ENCODE results near the gene NLRP12.
A peak's percentile ranks its signal among the peaks of the same experiment; 100 is the strongest.
"Not testable (repeated sequence)": the region's sequence is repeated elsewhere in the genome, so short reads cannot be mapped to it uniquely, and the experiment has no call there.

NLRP12 gene

DNA sequence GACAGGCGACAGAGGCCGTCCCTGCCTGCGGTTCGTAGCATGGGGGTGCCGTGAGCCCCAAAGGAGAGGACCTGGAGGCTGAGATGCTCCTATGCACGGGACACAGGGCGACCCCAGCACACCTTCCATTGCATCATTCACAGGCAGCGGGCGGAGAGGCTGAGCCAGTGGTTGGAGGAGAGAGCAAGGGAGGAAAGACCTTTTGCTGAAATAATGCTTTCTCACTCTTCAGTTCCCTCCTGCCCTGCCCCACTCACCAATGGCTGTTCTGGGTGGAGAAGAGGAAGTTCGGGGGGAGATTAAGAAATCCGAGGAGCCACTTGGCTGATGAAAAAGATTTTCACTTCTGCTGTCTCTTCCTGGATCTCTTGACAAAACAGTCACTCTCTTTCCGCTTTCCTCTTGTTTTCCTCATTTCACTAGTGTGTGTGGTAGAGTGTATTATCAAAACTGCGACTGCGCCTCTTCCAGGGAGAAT, at the start of gene NLRP12:
NLRP12 (minus strand) TSS at position 181 of the 478 bp plus-strand sequence; CDS start at position 41, 140 bp downstream.
- no peaks in the 10 kb centered on the region for H3K36me3 ChIP-seq (ENCODE audit: control insufficient read depth, insufficient read depth, low read length, severe bottlenecking)
- H3K4me1 ChIP-seq (ENCODE audit: control insufficient read depth, insufficient read depth, low read length), result no peaks in the 10 kb centered on the region
- no peaks in the 10 kb centered on the region for H3K9me3 ChIP-seq (ENCODE audit: control insufficient read depth, low read length)
- H3K27me3 ChIP-seq (replicated peaks; ENCODE audit: control insufficient read depth, insufficient read depth, low read length), result peaks cover 18% of the 10 kb centered on the region
- no peak for DNase-seq (ENCODE audit: low read depth)
- H3K4me3 ChIP-seq (ENCODE audit: low read length), result no peak within 1 kb of the TSS
- H3K9ac ChIP-seq (ENCODE audit: low read length), result no peak within 1 kb of the TSS

DNA sequence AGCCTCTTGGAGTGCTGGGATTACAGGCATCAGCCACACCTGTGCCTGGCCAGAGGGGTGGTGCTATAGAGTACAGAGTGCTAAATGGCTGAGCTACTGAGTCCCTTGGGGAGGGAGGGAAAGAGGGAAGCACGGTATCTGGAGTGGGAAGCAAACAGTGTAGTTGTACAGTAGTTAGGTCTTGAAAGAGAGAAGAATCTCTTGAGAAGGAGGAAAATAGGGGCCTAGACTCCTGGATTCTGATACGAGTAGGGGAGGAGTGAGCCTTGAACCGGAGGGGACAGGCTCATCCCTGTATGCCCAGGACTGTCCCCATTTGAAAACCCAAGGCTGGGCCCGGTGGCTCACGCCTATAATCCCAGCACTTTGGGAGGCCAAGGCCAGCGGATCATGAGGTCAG, 48.6 kb upstream of the NLRP12 start:
- peaks cover 22% of the 10 kb centered on the region for H3K36me3 ChIP-seq (ENCODE audit: control insufficient read depth, insufficient read depth, low read length, severe bottlenecking)
- H3K9ac ChIP-seq (ENCODE audit: low read length), result no peak overlapping the region
- no peak for DNase-seq (ENCODE audit: low read depth)
- H3K9me3 ChIP-seq (ENCODE audit: control insufficient read depth, low read length), result no peaks in the 10 kb centered on the region
- H3K4me3 ChIP-seq (ENCODE audit: low read length), result no peak overlapping the region
- no peaks in the 10 kb centered on the region for H3K4me1 ChIP-seq (ENCODE audit: control insufficient read depth, insufficient read depth, low read length)
- no peaks in the 10 kb centered on the region for H3K27me3 ChIP-seq (replicated peaks; ENCODE audit: control insufficient read depth, insufficient read depth, low read length)

DNA sequence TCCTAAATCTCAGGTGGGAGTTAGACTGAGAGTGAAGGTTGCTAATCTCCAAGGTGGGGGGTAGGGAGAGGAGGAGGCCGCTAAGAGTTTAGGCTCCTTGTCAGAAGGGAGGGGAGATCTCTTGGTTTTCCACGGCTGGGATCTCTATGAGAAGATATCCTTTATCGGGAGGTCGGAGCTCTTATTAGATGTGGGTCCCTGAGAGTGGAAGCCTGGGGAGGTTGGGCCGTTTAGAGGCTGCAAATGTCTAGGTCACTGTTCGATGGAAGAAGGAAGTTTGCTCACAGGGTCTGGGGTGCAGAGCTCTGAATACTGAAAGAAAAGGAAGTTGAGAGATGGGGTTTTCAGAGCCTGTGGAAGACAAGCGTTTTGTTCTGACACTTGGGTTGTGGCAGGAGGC, 47.3 kb upstream of the NLRP12 start:
- Histone ChIP-seq H3K9me3 (ENCODE audit: control insufficient read depth, low read length) (no peaks in the 10 kb centered on the region), H3K36me3 (ENCODE audit: control insufficient read depth, insufficient read depth, low read length, severe bottlenecking) (peaks cover 22% of the 10 kb centered on the region), H3K4me1 (ENCODE audit: control insufficient read depth, insufficient read depth, low read length) (peaks cover 4% of the 10 kb centered on the region), H3K9ac (ENCODE audit: low read length) (no peak overlapping the region), H3K4me3 (ENCODE audit: low read length) (no peak overlapping the region), H3K27me3 (replicated peaks; ENCODE audit: control insufficient read depth, insufficient read depth, low read length) (no peaks in the 10 kb centered on the region)
- no peak for DNase-seq (ENCODE audit: low read depth)

GRCh38 chr19:53870485-53870844, 46.4 kb upstream of the NLRP12 start:
- peak overlapping the region; percentile 51 for H3K9ac ChIP-seq (ENCODE audit: low read length)
- no peaks in the 10 kb centered on the region for H3K27me3 ChIP-seq (replicated peaks; ENCODE audit: control insufficient read depth, insufficient read depth, low read length)
- H3K4me3 ChIP-seq (ENCODE audit: low read length), result peak overlapping the region; percentile 47
- H3K4me1 ChIP-seq (ENCODE audit: control insufficient read depth, insufficient read depth, low read length), result peaks cover 8% of the 10 kb centered on the region
- H3K9me3 ChIP-seq (ENCODE audit: control insufficient read depth, low read length), result no peaks in the 10 kb centered on the region
- DNase-seq (ENCODE audit: low read depth), result no peak
- H3K36me3 ChIP-seq (ENCODE audit: control insufficient read depth, insufficient read depth, low read length, severe bottlenecking), result peaks cover 16% of the 10 kb centered on the region

DNA sequence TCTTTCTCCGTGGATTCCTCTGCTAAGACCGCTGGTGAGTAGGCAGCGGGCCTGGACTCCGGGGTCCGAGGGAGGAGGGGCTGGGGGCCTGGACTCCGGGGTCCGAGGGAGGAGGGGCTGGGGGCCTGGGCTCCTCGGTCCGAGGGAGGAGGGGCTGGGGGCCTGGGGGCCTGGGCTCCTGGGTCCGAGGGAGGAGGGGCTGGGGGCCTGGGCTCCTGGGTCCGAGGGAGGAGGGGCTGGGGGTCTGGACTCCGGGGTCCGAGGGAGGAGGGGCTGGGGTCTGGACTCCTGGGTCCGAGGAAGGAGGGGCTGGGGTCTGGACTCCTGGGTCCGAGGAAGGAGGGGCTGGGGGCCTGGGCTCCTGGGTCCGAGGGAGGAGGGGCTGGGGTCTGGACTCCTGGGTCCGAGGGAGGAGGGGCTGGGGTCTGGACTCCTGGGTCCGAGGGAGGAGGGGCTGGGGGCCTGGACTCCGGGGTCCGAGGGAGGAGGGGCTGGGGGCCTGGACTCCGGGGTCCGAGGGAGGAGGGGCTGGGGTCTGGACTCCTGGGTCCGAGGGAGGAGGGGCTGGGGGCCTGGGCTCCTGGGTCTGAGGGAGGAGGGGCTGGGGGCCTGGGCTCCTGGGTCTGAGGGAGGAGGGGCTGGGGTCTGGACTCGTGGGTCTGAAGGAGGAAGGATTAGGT, 45.8 kb upstream of the NLRP12 start:
- Histone ChIP-seq H3K4me3 (ENCODE audit: low read length) (peak overlapping the region; percentile 86), H3K9ac (ENCODE audit: low read length) (peak overlapping the region; percentile 88), H3K36me3 (ENCODE audit: control insufficient read depth, insufficient read depth, low read length, severe bottlenecking) (peaks cover 15% of the 10 kb centered on the region), H3K4me1 (ENCODE audit: control insufficient read depth, insufficient read depth, low read length) (peaks cover 12% of the 10 kb centered on the region)
- not testable (repeated sequence) for H3K9me3 ChIP-seq (ENCODE audit: control insufficient read depth, low read length); H3K27me3 ChIP-seq (replicated peaks; ENCODE audit: control insufficient read depth, insufficient read depth, low read length); DNase-seq (ENCODE audit: low read depth)

- H3K27me3 ChIP-seq (replicated peaks; ENCODE audit: control insufficient read depth, insufficient read depth, low read length), result no peaks in the 10 kb centered on the region
- peaks cover 10% of the 10 kb centered on the region for H3K36me3 ChIP-seq (ENCODE audit: control insufficient read depth, insufficient read depth, low read length, severe bottlenecking)
- H3K4me3 ChIP-seq (ENCODE audit: low read length), result peak overlapping the region; percentile 86
- peak overlapping the region; percentile 88 for H3K9ac ChIP-seq (ENCODE audit: low read length)
- H3K4me1 ChIP-seq (ENCODE audit: control insufficient read depth, insufficient read depth, low read length), result peaks cover 14% of the 10 kb centered on the region
- DNase-seq (ENCODE audit: low read depth), result peak; percentile 93
- no peaks in the 10 kb centered on the region for H3K9me3 ChIP-seq (ENCODE audit: control insufficient read depth, low read length)
Observed at GRCh38 chr19:53868892-53869804, 45.0 kb upstream of the NLRP12 start.

- H3K36me3 ChIP-seq (ENCODE audit: control insufficient read depth, insufficient read depth, low read length, severe bottlenecking), result peaks cover 1% of the 10 kb centered on the region
- peak; percentile 89 for DNase-seq (ENCODE audit: low read depth)
Observed at GRCh38 chr19:53868091-53868891, 44.2 kb upstream of the NLRP12 start.

GRCh38 chr19:53867225-53868090, 43.3 kb upstream of the NLRP12 start, which contains the start of gene MYADM:
TSS of gene MYADM (plus strand) at chr19:53867883. CDS start at chr19:53873530, 5,647 bp downstream.
- peak within 1 kb of the TSS; percentile 86 for H3K4me3 ChIP-seq (ENCODE audit: low read length)
- H3K4me1 ChIP-seq (ENCODE audit: control insufficient read depth, insufficient read depth, low read length), result peaks cover 14% of the 10 kb centered on the region
- no peaks in the 10 kb centered on the region for H3K36me3 ChIP-seq (ENCODE audit: control insufficient read depth, insufficient read depth, low read length, severe bottlenecking)
- peak; percentile 100 for DNase-seq (ENCODE audit: low read depth)
- H3K9ac ChIP-seq (ENCODE audit: low read length), result peak within 1 kb of the TSS; percentile 88
- H3K27me3 ChIP-seq (replicated peaks; ENCODE audit: control insufficient read depth, insufficient read depth, low read length), result no peaks in the 10 kb centered on the region
- H3K9me3 ChIP-seq (ENCODE audit: control insufficient read depth, low read length), result no peaks in the 10 kb centered on the region

More at GRCh38 chr19:53868091-53868891, 44.2 kb upstream of the NLRP12 start:
- peak overlapping the region; percentile 86 for H3K4me3 ChIP-seq (ENCODE audit: low read length)
- no peaks in the 10 kb centered on the region for H3K27me3 ChIP-seq (replicated peaks; ENCODE audit: control insufficient read depth, insufficient read depth, low read length)
- H3K9me3 ChIP-seq (ENCODE audit: control insufficient read depth, low read length), result no peaks in the 10 kb centered on the region
- peak overlapping the region; percentile 88 for H3K9ac ChIP-seq (ENCODE audit: low read length)
- H3K4me1 ChIP-seq (ENCODE audit: control insufficient read depth, insufficient read depth, low read length), result peaks cover 14% of the 10 kb centered on the region

DNA sequence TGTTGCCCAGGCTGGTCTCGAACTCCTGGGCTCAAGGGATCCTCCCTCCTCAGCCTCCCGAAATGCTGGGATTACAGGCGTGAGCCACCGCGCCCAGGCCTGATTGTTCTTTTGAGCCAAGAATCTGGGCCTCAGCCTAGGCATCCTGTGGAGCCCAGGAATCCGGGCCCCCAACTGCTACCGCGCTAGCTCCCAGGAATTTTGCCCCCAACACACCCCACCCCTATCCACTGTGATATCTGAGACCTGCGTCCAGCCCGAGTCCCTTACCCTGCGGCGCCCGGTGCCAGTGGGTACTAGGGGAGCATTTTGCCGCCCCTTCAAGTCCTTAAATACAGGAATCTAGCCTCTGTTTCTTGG, 42.7 kb upstream of the NLRP12 start:
- Histone ChIP-seq H3K4me3 (ENCODE audit: low read length) (peak overlapping the region; percentile 76), H3K4me1 (ENCODE audit: control insufficient read depth, insufficient read depth, low read length) (peaks cover 14% of the 10 kb centered on the region)

More for the DNA sequence above, 42.7 kb upstream of the NLRP12 start:
- H3K9ac ChIP-seq (ENCODE audit: low read length), result peak overlapping the region; percentile 85
- no peaks in the 10 kb centered on the region for H3K27me3 ChIP-seq (replicated peaks; ENCODE audit: control insufficient read depth, insufficient read depth, low read length)
- no peaks in the 10 kb centered on the region for H3K9me3 ChIP-seq (ENCODE audit: control insufficient read depth, low read length)
- DNase-seq (ENCODE audit: low read depth), result peak; percentile 43
- H3K36me3 ChIP-seq (ENCODE audit: control insufficient read depth, insufficient read depth, low read length, severe bottlenecking), result no peaks in the 10 kb centered on the region

Data from adipocyte (in vitro differentiated cells).